ENCODE data around the gene TRIOBP.

DNA sequence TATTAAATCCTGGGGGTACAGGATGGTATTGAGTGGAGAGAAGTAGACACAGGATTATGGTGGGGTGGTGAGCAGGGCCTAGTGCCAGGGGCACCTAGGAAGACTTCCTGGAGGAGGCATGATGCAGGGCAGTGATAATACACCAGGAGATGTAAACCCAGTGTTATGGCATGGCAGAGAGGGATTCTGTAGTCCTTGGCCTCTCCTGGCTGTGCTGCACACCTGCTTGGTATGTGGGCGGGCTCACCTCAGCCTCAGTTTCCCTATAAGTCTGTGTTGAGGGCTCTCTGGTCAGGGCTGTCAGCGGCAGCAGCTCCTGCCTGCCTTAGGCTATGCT lies 36.2 kb upstream of the TRIOBP start:
- TF ChIP-seq EZH2 (IDR thresholded peaks at IDR 0.05; ENCODE audit: insufficient read depth, low read length) = no peak
- TF ChIP-seq, protein P1, sequence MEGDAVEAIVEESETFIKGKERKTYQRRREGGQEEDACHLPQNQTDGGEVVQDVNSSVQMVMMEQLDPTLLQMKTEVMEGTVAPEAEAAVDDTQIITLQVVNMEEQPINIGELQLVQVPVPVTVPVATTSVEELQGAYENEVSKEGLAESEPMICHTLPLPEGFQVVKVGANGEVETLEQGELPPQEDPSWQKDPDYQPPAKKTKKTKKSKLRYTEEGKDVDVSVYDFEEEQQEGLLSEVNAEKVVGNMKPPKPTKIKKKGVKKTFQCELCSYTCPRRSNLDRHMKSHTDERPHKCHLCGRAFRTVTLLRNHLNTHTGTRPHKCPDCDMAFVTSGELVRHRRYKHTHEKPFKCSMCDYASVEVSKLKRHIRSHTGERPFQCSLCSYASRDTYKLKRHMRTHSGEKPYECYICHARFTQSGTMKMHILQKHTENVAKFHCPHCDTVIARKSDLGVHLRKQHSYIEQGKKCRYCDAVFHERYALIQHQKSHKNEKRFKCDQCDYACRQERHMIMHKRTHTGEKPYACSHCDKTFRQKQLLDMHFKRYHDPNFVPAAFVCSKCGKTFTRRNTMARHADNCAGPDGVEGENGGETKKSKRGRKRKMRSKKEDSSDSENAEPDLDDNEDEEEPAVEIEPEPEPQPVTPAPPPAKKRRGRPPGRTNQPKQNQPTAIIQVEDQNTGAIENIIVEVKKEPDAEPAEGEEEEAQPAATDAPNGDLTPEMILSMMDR (IDR thresholded peaks at IDR 0.05; ENCODE audit: insufficient read depth, low read depth, low read length) = no peak

Data from astrocyte (in vitro differentiated cells and primary cell).